Liver (tissue), 9 donors: Measurements from ENCODE around the gene C2CD4C. TPM values are rescaled to one million over a fixed set of nuclear protein-coding genes. Genes with fewer than 3 reads are reported as not detected.
"Not testable (repeated sequence)": the region's sequence is repeated elsewhere in the genome, so short reads cannot be mapped to it uniquely, and the experiment has no call there.

Experiments
- DNase-seq: peaks from one replicate; pipeline ENCODE4 v3.0.0-alpha.2; 2017; ENCODE audit warnings: low spot score
- H3K27ac ChIP-seq, 2 donors: one replicate each; pipeline ENCODE4 v1.7.0; 2013; ENCODE audit warnings: inconsistent platforms in 2 of 2, low read length in 2 of 2, control low read depth in 1 of 2, low read depth in 1 of 2, mild to moderate bottlenecking in 1 of 2
- H3K27me3 ChIP-seq, 4 donors: one replicate each; pipeline versions ENCODE4 v1.6.1 to v1.7.0; 2013; ENCODE audit warnings: low read length in 3 of 4, inconsistent platforms in 1 of 4, mild to moderate bottlenecking in 1 of 4, moderate library complexity in 1 of 4; ENCODE audit not compliant: control insufficient read depth in 4 of 4, insufficient read depth in 4 of 4
- H3K36me3 ChIP-seq, 4 donors: one replicate each; pipeline versions ENCODE4 v1.6.1 to v1.7.0; 2013; ENCODE audit warnings: low read length in 3 of 4, mild to moderate bottlenecking in 3 of 4, low read depth in 1 of 4, moderate library complexity in 1 of 4; ENCODE audit not compliant: control insufficient read depth in 4 of 4, insufficient read depth in 3 of 4
- H3K4me1 ChIP-seq, 4 donors: one replicate each; pipeline versions ENCODE4 v1.6.1 to v1.7.0; 2013; ENCODE audit warnings: low read length in 3 of 4, mild to moderate bottlenecking in 3 of 4, moderate library complexity in 1 of 4; ENCODE audit not compliant: control insufficient read depth in 4 of 4, insufficient read depth in 4 of 4
- H3K4me3 ChIP-seq, 3 donors: one replicate each; pipeline versions ENCODE4 v1.6.1 to v1.7.0; 2013; ENCODE audit warnings: low read length in 3 of 3, control low read depth in 1 of 3, low read depth in 1 of 3, mild to moderate bottlenecking in 1 of 3
- H3K9ac ChIP-seq, 2 donors: one replicate each; pipeline ENCODE4 v1.7.0; 2013; ENCODE audit warnings: low read length in 2 of 2, mild to moderate bottlenecking in 2 of 2, moderate library complexity in 2 of 2, control low read depth in 1 of 2, low read depth in 1 of 2
- H3K9me3 ChIP-seq, 4 donors: one replicate each; pipeline versions ENCODE4 v1.6.1 to v1.7.0; 2013; ENCODE audit warnings: low read length in 3 of 4; ENCODE audit not compliant: control insufficient read depth in 4 of 4
- CTCF ChIP-seq: fragments of 150-350 bp; IDR thresholded peaks from 2 replicates; pipeline ENCODE4 v1.5.1; 2017; ENCODE audit warnings: improper control_type of control experiment, low read depth, low read length; ENCODE audit not compliant: missing input control
- EGR1 ChIP-seq, 2 donors: IDR thresholded peaks; 2 replicates each; pipeline ENCODE4 v1.6.1; 2016 to 2018; ENCODE audit warnings: antibody characterized with exemption in 2 of 2, low read depth in 2 of 2
- FOXA1 ChIP-seq: IDR thresholded peaks from 2 replicates; pipeline ENCODE4 v1.6.1; 2016; ENCODE audit warnings: antibody characterized with exemption
- FOXA2 ChIP-seq: IDR thresholded peaks from 2 replicates; pipeline ENCODE4 v1.6.1; 2016; ENCODE audit warnings: antibody characterized with exemption
- GABPA ChIP-seq, 2 donors: IDR thresholded peaks in 1 of 2; conservative IDR thresholded peaks in 1 of 2; 2 replicates each; pipeline ENCODE4 v1.6.1; 2016; ENCODE audit warnings: antibody characterized with exemption in 2 of 2, mild to moderate bottlenecking in 1 of 2, moderate library complexity in 1 of 2
- HNF4A ChIP-seq, 2 donors: conservative IDR thresholded peaks; 2 replicates each; pipeline ENCODE4 v1.6.1; 2016; ENCODE audit warnings: antibody characterized with exemption in 2 of 2, mild to moderate bottlenecking in 2 of 2
- HNF4G ChIP-seq: IDR thresholded peaks from 2 replicates; pipeline ENCODE4 v1.6.1; 2016; ENCODE audit warnings: antibody characterized with exemption
- JUND ChIP-seq, 2 donors: IDR thresholded peaks; 2 replicates each; pipeline ENCODE4 v1.6.1; 2016; ENCODE audit warnings: antibody characterized with exemption in 2 of 2
- MAX ChIP-seq: IDR thresholded peaks from 2 replicates; pipeline ENCODE4 v1.6.1; 2016; ENCODE audit warnings: antibody characterized with exemption
- NR2F2 ChIP-seq: IDR thresholded peaks from 2 replicates; pipeline ENCODE4 v1.6.1; 2016; ENCODE audit warnings: antibody characterized with exemption
- RAD21 ChIP-seq, 2 donors: IDR thresholded peaks; 2 replicates each; pipeline ENCODE4 v1.6.1; 2016; ENCODE audit warnings: antibody characterized with exemption in 2 of 2, mild to moderate bottlenecking in 2 of 2
- RXRA ChIP-seq, 2 donors: IDR thresholded peaks; 2 replicates each; pipeline ENCODE4 v1.6.1; 2017 to 2018; ENCODE audit warnings: antibody characterized with exemption in 2 of 2, mild to moderate bottlenecking in 1 of 2
- SP1 ChIP-seq: IDR thresholded peaks from 2 replicates; pipeline ENCODE4 v1.6.1; 2018; ENCODE audit warnings: antibody characterized with exemption, mild to moderate bottlenecking
- TAF1 ChIP-seq: conservative IDR thresholded peaks from 2 replicates; pipeline ENCODE4 v1.6.1; 2016; ENCODE audit warnings: antibody characterized with exemption, mild to moderate bottlenecking
- YY1 ChIP-seq: IDR thresholded peaks from 2 replicates; pipeline ENCODE4 v1.6.1; 2016; ENCODE audit warnings: antibody characterized with exemption, mild to moderate bottlenecking
- WGBS: extraction: QIAGEN DNeasy Blood & Tissue Kit; methylation state at CpG from one replicate; pipeline ENCODE4 v1.1.7; 2013; 5-methylcytosine and 5-hydroxymethylcytosine counted together
- polyA plus RNA-seq, 2 donors: library from polyadenylated mRNA; stranded (reverse) in 1 of 2; unstranded in 1 of 2; fragments of 200-250 nt in 1 of 2; fragments of >200 nt in 1 of 2; fragmentation: Nextera tagmentation in 1 of 2; extraction: Ambion mirVana in 1 of 2; gene quantifications; one replicate each; pipeline versions ENCODE4 v1.2.1 to v1.2.3, GENCODE V29; 2013 to 2015
- total RNA-seq, 2 donors: library from RNA; depleted of rRNA; stranded (reverse); fragments of >200 nt; gene quantifications; one replicate each; pipeline ENCODE4 v1.2.3, GENCODE V29; 2014
- TF ChIP-seq, protein P1 (sequence below): IDR thresholded peaks from 2 replicates; pipeline ENCODE4 v1.6.1; 2016; ENCODE audit warnings: antibody characterized with exemption
- TF ChIP-seq, protein P2 (sequence below): IDR thresholded peaks from 2 replicates; pipeline ENCODE4 v1.6.1; 2016; ENCODE audit warnings: antibody characterized with exemption
- TF ChIP-seq, protein P3 (sequence below): IDR thresholded peaks from 2 replicates; pipeline ENCODE4 v1.6.1; 2016; ENCODE audit warnings: antibody characterized with exemption, mild to moderate bottlenecking
- donor health status: healthy.
- donor health status: healthy.
- donor health status: healthy.
- donor health status: healthy.
- donor health status: healthy.

C2CD4C gene
- total and polyA plus RNA-seq, 4 donors = 0.08 to 0.42 (median 0.19) TPM

GRCh38 chr19:423691-424466 is 14.9 kb upstream of the C2CD4C start:
- WGBS = 91% methylated on average over 25 of the region's 25 CpGs
- Histone ChIP-seq H3K27me3 (no peaks in the 10 kb centered on the region), H3K36me3 (peaks cover 4 to 22% (median 9%) of the 10 kb centered on the region in 4 donors), H3K4me1 (no peaks in the 10 kb centered on the region), H3K27ac (no peak overlapping the region), H3K9me3 (no peaks in the 10 kb centered on the region), H3K9ac (no peak overlapping the region), H3K4me3 (no peak overlapping the region)
- no peak for DNase-seq
- TF ChIP-seq GABPA (IDR thresholded peaks at IDR 0.05 in 1 of 2, conservative IDR thresholded peaks at IDR 0.05 in 1 of 2) (no peak), TAF1 (no peak), MAX (no peak), FOXA2 (no peak), EGR1 (IDR thresholded peaks at IDR 0.05; ENCODE audit: low read depth in 2 of 2) (no peak), SP1 (no peak), RAD21 (IDR thresholded peaks at IDR 0.05) (no peak), HNF4A (conservative IDR thresholded peaks at IDR 0.05) (no peak), FOXA1 (no peak), NR2F2 (no peak), RXRA (IDR thresholded peaks at IDR 0.05) (no peak), JUND (IDR thresholded peaks at IDR 0.05) (no peak), YY1 (no peak), CTCF (no peak), HNF4G (no peak)
- TF ChIP-seq, protein P1, sequence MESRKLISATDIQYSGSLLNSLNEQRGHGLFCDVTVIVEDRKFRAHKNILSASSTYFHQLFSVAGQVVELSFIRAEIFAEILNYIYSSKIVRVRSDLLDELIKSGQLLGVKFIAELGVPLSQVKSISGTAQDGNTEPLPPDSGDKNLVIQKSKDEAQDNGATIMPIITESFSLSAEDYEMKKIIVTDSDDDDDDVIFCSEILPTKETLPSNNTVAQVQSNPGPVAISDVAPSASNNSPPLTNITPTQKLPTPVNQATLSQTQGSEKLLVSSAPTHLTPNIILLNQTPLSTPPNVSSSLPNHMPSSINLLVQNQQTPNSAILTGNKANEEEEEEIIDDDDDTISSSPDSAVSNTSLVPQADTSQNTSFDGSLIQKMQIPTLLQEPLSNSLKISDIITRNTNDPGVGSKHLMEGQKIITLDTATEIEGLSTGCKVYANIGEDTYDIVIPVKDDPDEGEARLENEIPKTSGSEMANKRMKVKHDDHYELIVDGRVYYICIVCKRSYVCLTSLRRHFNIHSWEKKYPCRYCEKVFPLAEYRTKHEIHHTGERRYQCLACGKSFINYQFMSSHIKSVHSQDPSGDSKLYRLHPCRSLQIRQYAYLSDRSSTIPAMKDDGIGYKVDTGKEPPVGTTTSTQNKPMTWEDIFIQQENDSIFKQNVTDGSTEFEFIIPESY = no peak
- TF ChIP-seq, protein P2, sequence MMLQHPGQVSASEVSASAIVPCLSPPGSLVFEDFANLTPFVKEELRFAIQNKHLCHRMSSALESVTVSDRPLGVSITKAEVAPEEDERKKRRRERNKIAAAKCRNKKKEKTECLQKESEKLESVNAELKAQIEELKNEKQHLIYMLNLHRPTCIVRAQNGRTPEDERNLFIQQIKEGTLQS = no peak
- TF ChIP-seq, protein P3, sequence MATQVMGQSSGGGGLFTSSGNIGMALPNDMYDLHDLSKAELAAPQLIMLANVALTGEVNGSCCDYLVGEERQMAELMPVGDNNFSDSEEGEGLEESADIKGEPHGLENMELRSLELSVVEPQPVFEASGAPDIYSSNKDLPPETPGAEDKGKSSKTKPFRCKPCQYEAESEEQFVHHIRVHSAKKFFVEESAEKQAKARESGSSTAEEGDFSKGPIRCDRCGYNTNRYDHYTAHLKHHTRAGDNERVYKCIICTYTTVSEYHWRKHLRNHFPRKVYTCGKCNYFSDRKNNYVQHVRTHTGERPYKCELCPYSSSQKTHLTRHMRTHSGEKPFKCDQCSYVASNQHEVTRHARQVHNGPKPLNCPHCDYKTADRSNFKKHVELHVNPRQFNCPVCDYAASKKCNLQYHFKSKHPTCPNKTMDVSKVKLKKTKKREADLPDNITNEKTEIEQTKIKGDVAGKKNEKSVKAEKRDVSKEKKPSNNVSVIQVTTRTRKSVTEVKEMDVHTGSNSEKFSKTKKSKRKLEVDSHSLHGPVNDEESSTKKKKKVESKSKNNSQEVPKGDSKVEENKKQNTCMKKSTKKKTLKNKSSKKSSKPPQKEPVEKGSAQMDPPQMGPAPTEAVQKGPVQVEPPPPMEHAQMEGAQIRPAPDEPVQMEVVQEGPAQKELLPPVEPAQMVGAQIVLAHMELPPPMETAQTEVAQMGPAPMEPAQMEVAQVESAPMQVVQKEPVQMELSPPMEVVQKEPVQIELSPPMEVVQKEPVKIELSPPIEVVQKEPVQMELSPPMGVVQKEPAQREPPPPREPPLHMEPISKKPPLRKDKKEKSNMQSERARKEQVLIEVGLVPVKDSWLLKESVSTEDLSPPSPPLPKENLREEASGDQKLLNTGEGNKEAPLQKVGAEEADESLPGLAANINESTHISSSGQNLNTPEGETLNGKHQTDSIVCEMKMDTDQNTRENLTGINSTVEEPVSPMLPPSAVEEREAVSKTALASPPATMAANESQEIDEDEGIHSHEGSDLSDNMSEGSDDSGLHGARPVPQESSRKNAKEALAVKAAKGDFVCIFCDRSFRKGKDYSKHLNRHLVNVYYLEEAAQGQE = no peak

DNA sequence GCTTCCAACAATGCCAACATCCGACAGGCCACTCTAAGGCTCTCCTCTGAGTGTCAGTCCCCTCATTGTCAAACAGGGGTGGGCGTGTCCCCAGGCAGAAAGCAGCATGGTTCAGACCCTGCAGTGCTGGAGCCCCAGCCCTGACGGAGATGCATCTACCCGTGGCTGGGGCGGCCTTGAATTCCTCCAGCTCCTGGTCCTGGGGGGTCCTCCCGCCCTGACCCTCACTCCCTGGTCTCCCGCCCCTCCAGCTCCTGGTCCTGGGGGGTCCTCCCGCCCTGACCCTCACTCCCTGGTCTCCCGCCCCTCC is 13.9 kb upstream of the C2CD4C start:
- H3K9me3 ChIP-seq, H3K27me3 ChIP-seq, H3K27ac ChIP-seq, H3K4me3 ChIP-seq, H3K9ac ChIP-seq, H3K4me1 ChIP-seq, DNase-seq: not testable (repeated sequence)
- WGBS = 85% methylated on average over 8 of the region's 9 CpGs
- peaks cover 4 to 25% (median 7%) of the 10 kb centered on the region in 4 donors for H3K36me3 ChIP-seq
